Keratinocyte (primary cell): Measurements from ENCODE around the gene TBC1D8. TPM values are rescaled to one million over a fixed set of nuclear protein-coding genes. Genes with fewer than 3 reads are reported as not detected.

Source experiments
- DNase-seq: peaks from one replicate; pipeline ENCODE4 v3.0.0-alpha.2; 2011; ENCODE audit warnings: low read depth, missing footprints, low spot score
- FAIRE-seq: peaks from 2 replicates; lab custom pipeline; 2011; peaks lifted over from hg19 to GRCh38; lab: Jason Lieb, UNC
- H2AFZ ChIP-seq: 2 replicates; pipeline ENCODE4 v1.6.0; 2012; ENCODE audit warnings: low read length, control low read depth, inconsistent platforms; ENCODE audit not compliant: control insufficient read depth
- H3K27ac ChIP-seq: 2 replicates; pipeline ENCODE4 v1.5.1; 2011; ENCODE audit warnings: low read length; ENCODE audit not compliant: control insufficient read depth, insufficient read depth
- H3K27me3 ChIP-seq: 3 replicates; pipeline ENCODE4 v1.6.0; 2011; ENCODE audit warnings: low read length; ENCODE audit not compliant: control insufficient read depth, insufficient read depth; ENCODE audit errors: extremely low read depth
- H3K36me3 ChIP-seq, 2 experiments: 2 replicates in 1 of 2; 3 replicates in 1 of 2; pipeline ENCODE4 v1.5.1; 2011; ENCODE audit warnings: low read length in 2 of 2, mild to moderate bottlenecking in 1 of 2; ENCODE audit not compliant: control insufficient read depth in 2 of 2, insufficient read depth in 2 of 2; ENCODE audit errors: extremely low read depth in 1 of 2
- H3K4me1 ChIP-seq: 3 replicates; pipeline ENCODE4 v1.5.1; 2011; ENCODE audit warnings: low read length; ENCODE audit not compliant: control insufficient read depth, insufficient read depth; ENCODE audit errors: extremely low read depth
- H3K4me2 ChIP-seq: 3 replicates; pipeline ENCODE4 v1.6.0; 2011; ENCODE audit warnings: low read depth, low read length; ENCODE audit not compliant: control insufficient read depth, insufficient read depth; ENCODE audit errors: extremely low read depth
- H3K4me3 ChIP-seq, 3 experiments: fragments of 200-600 bp in 1 of 3; sonication (generic) in 1 of 3; 2 replicates in 2 of 3; 3 replicates in 1 of 3; pipeline ENCODE4 v1.5.1; 2011 to 2016; ENCODE audit warnings: low read length in 3 of 3, mild to moderate bottlenecking in 3 of 3, control low read depth in 2 of 3, inconsistent platforms in 1 of 3, low read depth in 1 of 3, mixed read lengths in 1 of 3, mixed run types in 1 of 3, moderate library complexity in 1 of 3; ENCODE audit not compliant: control insufficient read depth in 2 of 3, insufficient read depth in 2 of 3; ENCODE audit errors: extremely low read depth in 1 of 3
- H3K79me2 ChIP-seq: 2 replicates; pipeline ENCODE4 v1.6.0; 2012; ENCODE audit warnings: low read length; ENCODE audit not compliant: control insufficient read depth, insufficient read depth
- H3K9ac ChIP-seq: 3 replicates; pipeline ENCODE4 v1.6.0; 2011; ENCODE audit warnings: low read length; ENCODE audit not compliant: control insufficient read depth, insufficient read depth; ENCODE audit errors: extremely low read depth
- H3K9me1 ChIP-seq: 3 replicates; pipeline ENCODE4 v1.6.0; 2011; ENCODE audit warnings: low read length; ENCODE audit not compliant: control insufficient read depth, insufficient read depth; ENCODE audit errors: extremely low read depth
- H3K9me3 ChIP-seq: 2 replicates; pipeline ENCODE4 v1.5.1; 2012; ENCODE audit warnings: low read depth, low read length; ENCODE audit not compliant: control insufficient read depth
- H4K20me1 ChIP-seq: 3 replicates; pipeline ENCODE4 v1.6.0; 2011; ENCODE audit warnings: low read length; ENCODE audit not compliant: control insufficient read depth, insufficient read depth; ENCODE audit errors: extremely low read depth
- EZH2 ChIP-seq: IDR thresholded peaks from one replicate; pipeline ENCODE4 v1.6.1; 2012; ENCODE audit warnings: inconsistent platforms, mild to moderate bottlenecking, low read length, moderate library complexity
- dilution Hi-C: fragments of 300-500 bp; cut with MboI; formaldehyde crosslinking; loops from one replicate; pipeline ENCODE4 v1.7.0; 2020; ENCODE audit warnings: low sequenced_read_pairs; ENCODE audit not compliant: extremely low pct_ligation_motif_present
- polyA plus RNA-seq, 5 experiments: library from polyadenylated mRNA; depleted of rRNA in 3 of 5; stranded (reverse) in 3 of 5; stranded (forward) in 1 of 5; unstranded in 1 of 5; fragments of >200 nt; gene quantifications; 1 replicate in 1 of 5; 2 replicates in 3 of 5; 3 replicates in 1 of 5; pipeline versions ENCODE4 v1.2.1 to v1.2.3, GENCODE V29; 2011 to 2012; ENCODE audit warnings: missing spikeins in 2 of 5, low read depth in 1 of 5, low replicate concordance in 1 of 5
- TF ChIP-seq, protein P1 (sequence below), 3 experiments: IDR thresholded peaks in 1 of 3; conservative IDR thresholded peaks in 1 of 3; optimal IDR thresholded peaks in 1 of 3; 2 replicates in 2 of 3; 3 replicates in 1 of 3; pipeline versions ENCODE3 to v1.5.1; 2011; ENCODE audit warnings: low read length in 3 of 3, mild to moderate bottlenecking in 3 of 3, moderate library complexity in 2 of 3, control low read depth in 1 of 3, inconsistent platforms in 1 of 3; ENCODE audit not compliant: insufficient read depth in 2 of 3; ENCODE audit errors: extremely low read depth in 1 of 3

The TBC1D8 gene
- polyA plus RNA-seq, 1 donor (not counting 4 experiments of a cell fraction or from before 2014, with no cell fraction given), result 13.8 TPM

DNA sequence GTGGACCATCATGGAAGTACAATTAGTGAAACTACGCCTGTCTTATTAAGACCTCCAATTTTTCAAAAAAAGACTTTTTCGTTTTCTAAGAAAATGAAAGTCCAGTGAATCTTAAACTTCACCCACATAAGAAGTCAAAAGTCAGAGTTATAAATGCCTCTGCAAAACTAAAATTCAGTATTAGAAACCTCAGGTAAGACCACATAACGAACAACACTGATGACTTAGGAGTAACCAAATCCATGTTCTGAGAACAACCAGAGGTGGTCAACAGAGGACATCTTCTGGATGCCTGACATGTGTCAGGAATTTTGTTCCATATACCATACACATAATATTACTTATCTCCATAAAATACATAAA is 86.7 kb downstream of the TBC1D8 start:
- peak overlapping the region; percentile 69 for H3K9ac ChIP-seq
- H3K9me3 ChIP-seq, result no peaks in the 10 kb centered on the region
- H3K9me1 ChIP-seq, result no peaks in the 10 kb centered on the region
- FAIRE-seq, result no peak
- TF ChIP-seq, protein P1, sequence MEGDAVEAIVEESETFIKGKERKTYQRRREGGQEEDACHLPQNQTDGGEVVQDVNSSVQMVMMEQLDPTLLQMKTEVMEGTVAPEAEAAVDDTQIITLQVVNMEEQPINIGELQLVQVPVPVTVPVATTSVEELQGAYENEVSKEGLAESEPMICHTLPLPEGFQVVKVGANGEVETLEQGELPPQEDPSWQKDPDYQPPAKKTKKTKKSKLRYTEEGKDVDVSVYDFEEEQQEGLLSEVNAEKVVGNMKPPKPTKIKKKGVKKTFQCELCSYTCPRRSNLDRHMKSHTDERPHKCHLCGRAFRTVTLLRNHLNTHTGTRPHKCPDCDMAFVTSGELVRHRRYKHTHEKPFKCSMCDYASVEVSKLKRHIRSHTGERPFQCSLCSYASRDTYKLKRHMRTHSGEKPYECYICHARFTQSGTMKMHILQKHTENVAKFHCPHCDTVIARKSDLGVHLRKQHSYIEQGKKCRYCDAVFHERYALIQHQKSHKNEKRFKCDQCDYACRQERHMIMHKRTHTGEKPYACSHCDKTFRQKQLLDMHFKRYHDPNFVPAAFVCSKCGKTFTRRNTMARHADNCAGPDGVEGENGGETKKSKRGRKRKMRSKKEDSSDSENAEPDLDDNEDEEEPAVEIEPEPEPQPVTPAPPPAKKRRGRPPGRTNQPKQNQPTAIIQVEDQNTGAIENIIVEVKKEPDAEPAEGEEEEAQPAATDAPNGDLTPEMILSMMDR (optimal IDR thresholded peaks at IDR 0.05 in 1 of 3, IDR thresholded peaks at IDR 0.05 in 1 of 3, conservative IDR thresholded peaks at IDR 0.05 in 1 of 3; ENCODE audit: extremely low read depth in 1 of 3, insufficient read depth in 2 of 3, low read length in 3 of 3), result no peak
- no peak for TF ChIP-seq EZH2
- no peak overlapping the region for H2AFZ ChIP-seq
- H4K20me1 ChIP-seq, result no peaks in the 10 kb centered on the region
- H3K4me2 ChIP-seq, result peak overlapping the region; percentile 57
- peaks cover 20% of the 10 kb centered on the region for H3K4me1 ChIP-seq
- H3K36me3 ChIP-seq, result no peaks in the 10 kb centered on the region
- H3K79me2 ChIP-seq, result peaks cover 23% of the 10 kb centered on the region
- peak overlapping the region; percentile 86 for H3K27ac ChIP-seq
- no peak for DNase-seq
- dilution Hi-C loops, result no loop called here
- no peaks in the 10 kb centered on the region for H3K27me3 ChIP-seq
- no peak overlapping the region for H3K4me3 ChIP-seq

DNA sequence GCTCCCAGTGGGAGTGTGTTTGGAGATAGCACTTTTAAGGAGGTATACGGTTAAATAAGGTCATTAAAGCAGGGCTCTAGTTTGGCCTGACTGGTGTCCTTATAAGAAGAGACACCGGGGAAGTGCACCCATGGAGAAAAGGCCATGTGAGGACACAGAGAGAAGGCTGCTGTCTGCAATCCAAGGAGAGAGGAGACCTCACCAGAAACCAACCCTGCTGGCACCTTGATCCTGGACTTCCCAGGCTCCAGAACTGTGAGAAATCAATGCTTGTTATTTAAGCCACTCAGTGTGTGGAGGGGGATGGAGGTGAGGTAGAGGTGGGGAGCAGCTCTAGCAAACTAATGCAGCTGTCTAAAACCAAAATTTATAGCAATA is 87.1 kb downstream of the TBC1D8 start:
- Histone ChIP-seq H4K20me1 (no peaks in the 10 kb centered on the region), H3K9me3 (no peaks in the 10 kb centered on the region), H3K79me2 (peaks cover 23% of the 10 kb centered on the region), H2AFZ (no peak overlapping the region), H3K36me3 (no peaks in the 10 kb centered on the region), H3K9ac (peak overlapping the region; percentile 69), H3K27ac (peak overlapping the region; percentile 86), H3K4me2 (peak overlapping the region; percentile 57), H3K4me3 (no peak overlapping the region), H3K27me3 (no peaks in the 10 kb centered on the region), H3K9me1 (no peaks in the 10 kb centered on the region), H3K4me1 (peaks cover 20% of the 10 kb centered on the region)
- TF ChIP-seq, protein P1 (optimal IDR thresholded peaks at IDR 0.05 in 1 of 3, IDR thresholded peaks at IDR 0.05 in 1 of 3, conservative IDR thresholded peaks at IDR 0.05 in 1 of 3; ENCODE audit: extremely low read depth in 1 of 3, insufficient read depth in 2 of 3, low read length in 3 of 3), result no peak
- no peak for TF ChIP-seq EZH2
- FAIRE-seq (no peak), DNase-seq (no peak)
- dilution Hi-C loops, result no loop called here
